Ammon's horn (tissue), 1 donor: ENCODE measurements around the gene RBMX.
"Not testable (repeated sequence)": the region's sequence is repeated elsewhere in the genome, so short reads cannot be mapped to it uniquely, and the experiment has no call there.

Experiments
- DNase-seq: peaks from one replicate; pipeline ENCODE4 v3.0.0-alpha.2; 2016; ENCODE audit warnings: low spot score

The RBMX gene

DNA sequence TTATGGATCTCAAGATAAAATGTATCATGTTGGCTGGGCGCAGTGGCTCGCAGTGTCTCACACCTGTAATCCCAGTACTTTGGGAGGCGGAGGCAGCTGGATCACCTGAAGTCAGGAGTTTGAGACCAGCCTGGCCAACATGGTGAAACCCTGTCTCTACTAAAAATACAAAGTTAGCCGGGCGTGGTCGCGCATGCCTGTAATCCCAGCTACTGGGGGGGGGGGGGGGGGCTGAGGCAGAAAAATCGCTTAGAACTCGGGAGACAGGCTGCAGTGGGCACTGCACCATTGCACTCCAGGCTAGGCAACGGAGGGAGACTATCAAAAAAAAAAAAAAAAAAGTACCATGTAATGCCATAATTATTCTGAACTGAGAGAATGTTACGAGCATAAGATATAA is 2.1 kb downstream of the RBMX start:
- DNase-seq = no peak

GRCh38 chrX:136874114-136874513 is 6.4 kb downstream of the RBMX start:
- not testable (repeated sequence) for DNase-seq

- not testable (repeated sequence) for DNase-seq
Measured at GRCh38 chrX:136873210-136873609, 7.3 kb downstream of the RBMX start.

GRCh38 chrX:136872091-136872700 is 8.3 kb downstream of the RBMX start:
- DNase-seq = no peak

- DNase-seq = no peak
Measured at GRCh38 chrX:136870064-136870463, 10.5 kb downstream of the RBMX start.

- no peak for DNase-seq
Measured at GRCh38 chrX:136868283-136869055, 12.1 kb downstream of the RBMX start.

DNA sequence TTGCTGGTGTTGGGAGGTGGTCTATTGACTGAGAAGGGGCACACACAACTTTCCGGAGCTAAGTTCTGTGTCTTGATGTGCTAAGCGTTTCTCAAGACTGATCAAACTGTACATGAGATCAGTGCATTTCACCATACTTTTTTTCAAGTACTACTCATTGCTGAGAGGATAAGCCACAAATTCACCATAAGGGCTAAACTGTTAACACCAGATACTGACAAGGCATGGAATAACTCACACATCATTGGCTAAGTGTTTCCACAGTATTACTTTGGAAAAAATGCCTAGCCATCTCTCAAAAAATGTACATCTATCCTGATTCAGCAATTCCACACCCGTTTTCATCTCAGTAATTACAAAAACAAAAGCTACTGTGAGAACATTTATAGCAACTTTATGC is 13.0 kb downstream of the RBMX start:
- DNase-seq = no peak

- DNase-seq = no peak
Measured at GRCh38 chrX:136867096-136867491, 13.4 kb downstream of the RBMX start.

- DNase-seq = no peak
Measured at GRCh38 chrX:136866337-136867095, 14.0 kb downstream of the RBMX start.

DNA sequence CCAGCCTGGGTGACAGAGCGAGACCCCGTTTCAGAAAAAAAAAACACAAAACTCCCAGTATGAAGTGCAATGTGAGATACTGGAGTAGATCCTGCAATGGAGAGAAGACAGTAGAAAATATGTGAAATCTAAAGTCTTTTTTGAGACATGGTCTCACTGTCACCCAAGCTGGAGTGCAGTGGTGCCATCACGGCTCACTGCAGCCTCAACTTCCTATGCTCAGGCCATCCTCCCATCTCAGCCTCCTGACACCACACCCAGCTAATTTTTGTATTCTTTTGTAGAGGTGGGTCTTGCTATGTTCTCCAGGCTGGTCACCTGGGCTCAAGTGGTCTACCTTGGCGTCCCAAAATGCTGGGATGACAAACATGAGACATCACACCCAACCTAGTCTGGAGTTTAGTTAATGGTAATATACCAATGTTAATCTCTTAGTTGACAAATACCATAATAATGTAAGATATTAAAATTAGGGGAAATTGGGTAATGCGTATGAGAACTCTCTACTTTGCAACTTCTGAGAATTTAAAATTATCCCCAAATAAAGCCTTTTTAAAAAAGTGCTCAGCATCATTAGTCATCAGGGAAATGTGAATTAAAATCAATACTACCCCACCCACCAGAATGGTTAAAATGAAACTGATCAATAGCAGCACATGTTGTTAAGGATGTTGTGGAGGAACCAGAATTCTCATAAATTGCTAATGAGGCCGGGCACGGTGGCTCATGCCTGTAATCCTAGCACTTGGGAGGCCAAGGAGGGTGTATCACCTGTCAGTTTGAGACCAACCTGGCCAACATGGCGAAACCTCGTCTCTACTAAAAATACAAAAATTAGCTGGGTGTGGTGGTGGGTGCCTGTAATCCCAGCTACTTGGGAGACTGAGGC is 15.0 kb downstream of the RBMX start:
- no peak for DNase-seq

DNA sequence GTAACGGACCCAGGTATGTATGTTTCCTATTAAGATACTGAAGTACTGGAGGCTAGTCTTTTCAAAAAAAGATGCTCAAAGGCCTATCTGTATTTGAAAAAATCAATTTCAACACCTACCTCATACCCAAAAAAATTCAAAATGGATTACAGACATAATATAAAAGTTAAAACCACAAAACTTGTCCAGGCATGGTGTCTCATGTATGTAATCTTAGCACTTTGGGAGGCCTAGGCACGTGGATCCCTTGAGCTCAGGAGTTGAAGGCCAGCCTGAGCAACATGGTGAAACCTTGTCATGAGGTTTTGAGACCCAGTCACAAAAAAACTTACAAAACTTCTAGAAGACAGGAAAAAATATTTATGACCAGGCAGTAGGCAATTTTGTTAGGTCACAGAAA is 16.7 kb downstream of the RBMX start:
- DNase-seq = no peak

- DNase-seq = no peak
Measured at GRCh38 chrX:136862546-136862945, 18.0 kb downstream of the RBMX start.

DNA sequence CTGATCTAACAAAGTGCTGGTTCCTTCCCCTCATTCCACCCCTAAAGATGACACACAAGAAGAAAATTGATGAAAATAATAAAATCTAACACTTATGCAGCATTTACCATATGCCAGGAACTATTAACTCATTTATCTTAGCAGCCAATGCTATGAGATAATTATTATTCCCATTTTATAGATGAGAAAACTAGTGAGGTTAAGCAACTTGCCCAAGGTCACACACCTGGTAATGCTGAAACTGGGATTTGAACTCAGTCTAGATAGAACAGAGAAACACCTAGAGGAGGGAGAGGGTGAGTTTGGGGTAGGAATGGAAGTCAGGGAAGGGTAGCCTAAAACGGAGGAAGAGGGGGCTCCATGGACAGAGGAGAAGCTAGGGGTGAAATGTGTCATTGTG is 18.6 kb downstream of the RBMX start:
- DNase-seq = no peak

- no peak for DNase-seq
Measured at GRCh38 chrX:136858007-136858756, 22.3 kb downstream of the RBMX start.

DNA sequence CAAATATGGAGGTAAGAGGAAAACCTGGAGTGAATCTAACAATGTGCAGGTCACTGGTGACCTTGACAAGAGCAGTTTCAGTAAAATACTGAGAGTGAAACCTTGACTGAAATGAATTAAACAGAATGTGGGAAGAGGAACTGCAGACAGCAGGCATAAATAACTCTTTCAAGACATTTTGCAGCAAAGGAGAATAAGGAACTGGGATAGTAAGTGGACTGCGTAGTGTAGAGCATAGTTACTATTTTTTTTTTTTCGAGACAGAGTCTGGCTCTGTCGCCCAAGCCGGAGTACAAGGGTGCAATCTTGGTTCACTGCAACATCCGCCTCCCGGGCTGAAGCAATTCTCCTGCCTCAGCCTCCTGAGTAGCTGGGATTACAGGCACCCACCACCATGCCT is 24.0 kb downstream of the RBMX start:
- peak; percentile 9 for DNase-seq

DNA sequence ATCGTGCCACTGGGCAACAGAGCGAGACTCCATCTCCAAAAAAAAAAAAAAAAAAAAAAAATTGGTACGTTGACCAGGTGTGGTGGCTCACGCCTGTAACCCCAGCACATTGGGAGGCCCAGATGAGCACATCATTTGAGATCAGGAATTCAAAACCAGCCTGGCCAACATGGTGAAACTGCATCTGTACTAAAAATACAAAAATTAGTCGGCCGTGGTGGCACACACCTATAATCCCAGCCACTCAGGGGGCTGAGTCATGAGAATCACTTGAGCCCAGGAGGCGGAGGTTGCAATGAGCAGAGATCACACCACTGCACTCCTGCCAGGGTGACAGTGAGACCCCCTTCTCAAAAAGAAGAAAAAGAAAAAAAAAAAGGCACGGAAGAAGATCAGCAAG is 24.5 kb downstream of the RBMX start:
- no peak for DNase-seq

DNA sequence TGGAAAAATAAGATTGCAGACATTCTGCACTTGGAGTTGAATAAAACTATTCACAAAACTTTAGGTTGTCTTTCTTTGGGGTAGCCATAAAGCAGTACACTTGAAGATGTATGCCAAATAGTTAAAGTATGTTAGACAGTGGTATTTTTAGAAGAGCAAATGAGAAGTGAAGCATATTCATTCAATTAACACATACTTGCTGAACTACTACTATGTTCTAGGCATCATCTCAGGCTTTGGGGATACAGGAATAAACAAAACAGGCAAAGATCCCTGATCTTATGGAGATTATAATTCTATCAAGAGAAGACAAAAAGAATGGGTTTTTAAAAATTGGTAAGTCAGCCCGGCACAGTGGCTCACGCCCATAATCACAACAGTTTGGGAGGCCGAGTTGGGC is 29.0 kb downstream of the RBMX start:
- DNase-seq = no peak

- peak; percentile 3 for DNase-seq
Measured at GRCh38 chrX:136850441-136851175, 29.9 kb downstream of the RBMX start.

GRCh38 chrX:136849395-136849794 is 31.1 kb downstream of the RBMX start:
- DNase-seq = no peak

GRCh38 chrX:136847874-136848273 is 32.7 kb downstream of the RBMX start:
- DNase-seq = no peak

GRCh38 chrX:136839196-136839595 is 41.3 kb downstream of the RBMX start:
- no peak for DNase-seq
